HCT116 (cell line): ENCODE measurements around the gene TPH2. TPM values are rescaled to one million over a fixed set of nuclear protein-coding genes. Genes with fewer than 3 reads are reported as not detected.

ENCODE experiments used
- ATAC-seq: fragments of 200-7000 bp; cut with Tn5 transposase; 2 replicates; pipeline ENCODE4 v1.9.1; 2020; ENCODE audit warnings: mild to moderate bottlenecking, moderate library complexity
- BruUV-seq: library from RNA; stranded (reverse); fragments of 400-500 nt; replicated peaks from 2 replicates; lab custom pipeline; 2021; lab: Mats Ljungman, UMichigan
- CTCF ChIA-PET: fragments of 300-600 bp; sonication (Branson Sonifier 250); formaldehyde crosslinking; loops from one replicate; lab custom pipeline; 2021; ENCODE audit warnings: antibody characterized with exemption; lab: Charles Lee
- POLR2A ChIA-PET: fragments of 300-600, 350-600 bp; sonication (Branson Sonifier 250); formaldehyde crosslinking; loops from one replicate; lab custom pipeline; 2021; ENCODE audit warnings: antibody characterized with exemption; lab: Charles Lee
- RAD21 ChIA-PET, 2 experiments: fragments of 300-600 bp; sonication (Branson Sonifier 250); formaldehyde crosslinking; loops; one replicate each; lab custom pipeline; 2023; ENCODE audit warnings: low total read pairs in 2 of 2; ENCODE audit not compliant: uncharacterized antibody in 2 of 2, unreplicated experiment in 2 of 2, low non-redundant PET in 1 of 2; lab: Charles Lee
- DNase-seq: peaks from one replicate; pipeline ENCODE4 v3.0.0-alpha.2; 2010; ENCODE audit warnings: low read depth, low spot score
- H2AFZ ChIP-seq: fragments of 200-600 bp; shearing (Covaris generic), sonication (generic); 2 replicates; pipeline ENCODE4 v1.6.1; 2017; ENCODE audit warnings: low read depth, mixed run types, mixed read lengths, antibody characterized with exemption, low read length; ENCODE audit not compliant: poor library complexity, severe bottlenecking
- H3K27ac ChIP-seq: 2 replicates; pipeline ENCODE4 v1.5.1; 2012; ENCODE audit warnings: low read depth, low read length
- H3K27me3 ChIP-seq: fragments of 200-600 bp; sonication (generic); 2 replicates; pipeline ENCODE4 v1.6.1; 2016; ENCODE audit warnings: mixed run types, low read length, mixed read lengths; ENCODE audit not compliant: insufficient read depth
- H3K36me3 ChIP-seq, 2 experiments: fragments of 200-500 bp in 1 of 2; fragments of 200-600 bp in 1 of 2; sonication (Bioruptor generic) in 1 of 2; sonication (generic) in 1 of 2; 2 replicates each; pipeline versions ENCODE4 v1.5.1 to v1.6.1; 2014 to 2016; ENCODE audit warnings: low read length in 2 of 2, inconsistent platforms in 1 of 2, mixed read lengths in 1 of 2, mixed run types in 1 of 2; ENCODE audit not compliant: insufficient read depth in 2 of 2, control insufficient read depth in 1 of 2
- H3K4me1 ChIP-seq, 2 experiments: fragments of 200-600 bp in 1 of 2; sonication (generic) in 1 of 2; 2 replicates each; pipeline versions ENCODE4 v1.5.1 to v1.6.1; 2012 to 2017; ENCODE audit warnings: low read length in 2 of 2, inconsistent platforms in 1 of 2, mild to moderate bottlenecking in 1 of 2, mixed read lengths in 1 of 2, mixed run types in 1 of 2, moderate library complexity in 1 of 2; ENCODE audit not compliant: insufficient read depth in 2 of 2, control insufficient read depth in 1 of 2
- H3K4me2 ChIP-seq: fragments of 200-600 bp; sonication (generic); 2 replicates; pipeline ENCODE4 v1.6.1; 2017; ENCODE audit warnings: mixed run types, low read length, mixed read lengths
- H3K4me3 ChIP-seq, 2 experiments: fragments of 200-600 bp in 1 of 2; sonication (generic) in 1 of 2; replicated peaks in 1 of 2; 2 replicates each; pipeline ENCODE4 v1.5.1; 2011 to 2016; ENCODE audit warnings: low read length in 2 of 2, control low read depth in 1 of 2, low read depth in 1 of 2, mild to moderate bottlenecking in 1 of 2, mixed read lengths in 1 of 2, mixed run types in 1 of 2
- H3K79me2 ChIP-seq: fragments of 200-600 bp; sonication (generic); 2 replicates; pipeline ENCODE4 v1.6.1; 2017; ENCODE audit warnings: mild to moderate bottlenecking, mixed run types, low read length, moderate library complexity, mixed read lengths; ENCODE audit not compliant: insufficient read depth
- H3K9ac ChIP-seq: fragments of 200-600 bp; sonication (generic); 2 replicates; pipeline ENCODE4 v1.6.1; 2016; ENCODE audit warnings: low read length, mixed read lengths
- H3K9me2 ChIP-seq: fragments of 200-600 bp; sonication (generic), shearing (Covaris generic); 2 replicates; pipeline ENCODE4 v1.6.1; 2017; ENCODE audit warnings: mixed run types, mild to moderate bottlenecking, moderate library complexity; ENCODE audit not compliant: insufficient read depth
- H3K9me3 ChIP-seq, 2 experiments: fragments of 200-500 bp in 1 of 2; fragments of 200-600 bp in 1 of 2; sonication (Bioruptor generic) in 1 of 2; sonication (generic) in 1 of 2; 2 replicates each; pipeline ENCODE4 v1.6.1; 2014 to 2017; ENCODE audit warnings: low read length in 2 of 2, mixed read lengths in 2 of 2, inconsistent platforms in 1 of 2, low read depth in 1 of 2, mild to moderate bottlenecking in 1 of 2, mixed run types in 1 of 2, moderate library complexity in 1 of 2; ENCODE audit not compliant: control insufficient read depth in 1 of 2, insufficient read depth in 1 of 2
- H4K20me1 ChIP-seq: fragments of 200-600 bp; sonication (generic), shearing (Covaris generic); 2 replicates; pipeline ENCODE4 v1.6.1; 2017; ENCODE audit warnings: mixed run types, mild to moderate bottlenecking, moderate library complexity; ENCODE audit not compliant: insufficient read depth
- CBX3 ChIP-seq: IDR thresholded peaks from 2 replicates; pipeline ENCODE4 v1.6.1; 2012; ENCODE audit warnings: low read depth
- CEBPB ChIP-seq: IDR thresholded peaks from 2 replicates; pipeline ENCODE4 v1.6.1; 2012; ENCODE audit warnings: low read depth
- CTCF ChIP-seq, 3 experiments: fragments of 200-600 bp in 1 of 3; sonication (generic) in 1 of 3; IDR thresholded peaks in 2 of 3; conservative IDR thresholded peaks in 1 of 3; 2 replicates each; pipeline ENCODE4 v1.5.1; 2012 to 2017; ENCODE audit warnings: low read depth in 2 of 3, low read length in 2 of 3, antibody characterized with exemption in 1 of 3, borderline replicate concordance in 1 of 3, control low read depth in 1 of 3, mild to moderate bottlenecking in 1 of 3, mixed read lengths in 1 of 3, mixed run types in 1 of 3, moderate library complexity in 1 of 3; ENCODE audit not compliant: insufficient read depth in 1 of 3
- ELF1 ChIP-seq: IDR thresholded peaks from 2 replicates; pipeline ENCODE4 v1.6.1; 2012; ENCODE audit warnings: low read depth, borderline replicate concordance
- FOSL1 ChIP-seq: IDR thresholded peaks from 2 replicates; pipeline ENCODE4 v1.6.1; 2012; ENCODE audit warnings: low read depth
- JUND ChIP-seq: IDR thresholded peaks from 2 replicates; pipeline ENCODE4 v1.6.1; 2012
- MAX ChIP-seq: IDR thresholded peaks from 2 replicates; pipeline ENCODE4 v1.6.1; 2012
- SP1 ChIP-seq: IDR thresholded peaks from 2 replicates; pipeline ENCODE4 v1.6.1; 2012; ENCODE audit warnings: low read depth
- SRF ChIP-seq: IDR thresholded peaks from 2 replicates; pipeline ENCODE4 v1.6.1; 2012; ENCODE audit warnings: low read depth
- ZBTB33 ChIP-seq: IDR thresholded peaks from 2 replicates; pipeline ENCODE4 v1.6.1; 2011; ENCODE audit warnings: mild to moderate bottlenecking, low read length, moderate library complexity; ENCODE audit not compliant: insufficient replicate concordance; ENCODE audit errors: extremely low read depth
- ZFX ChIP-seq: fragments of 450-650 bp; IDR thresholded peaks from 2 replicates; pipeline ENCODE4 v1.6.1; 2017
- ZNF274 ChIP-seq: fragments of 200-500 bp; sonication (Bioruptor generic); IDR thresholded peaks from 2 replicates; pipeline ENCODE4 v1.6.1; 2014; ENCODE audit warnings: mild to moderate bottlenecking, low read depth, low read length, inconsistent platforms
- intact Hi-C: fragments of 100-400 bp; cut with micrococcal nuclease; formaldehyde crosslinking; loops from 2 replicates; pipeline ENCODE4 v1.10.0; 2022
- total RNA-seq: library from RNA; stranded (reverse); gene quantifications from one replicate; pipeline ENCODE4 v1.2.1, GENCODE V29; 2021; ENCODE audit not compliant: unreplicated experiment

TPH2 gene
- total RNA-seq, 1 experiment from 2014 or later, result not detected

- POLR2A ChIA-PET, result no interaction called here
- no peaks in the 10 kb centered on the region for H3K9me2 ChIP-seq
- no TSS peak for BruUV-seq
- H3K27me3 ChIP-seq, result peaks cover 12% of the 10 kb centered on the region; the same call in 1 of the 2 replicates
- H3K79me2 ChIP-seq, result no peaks in the 10 kb centered on the region
- RAD21 ChIA-PET, result no interaction called here
- intact Hi-C loops, result no loop called here
- no peak overlapping the region for H3K9ac ChIP-seq
- DNase-seq (no peak), ATAC-seq (no peak)
- no peak overlapping the region for H3K4me2 ChIP-seq
- no peak overlapping the region for H3K27ac ChIP-seq
- CTCF ChIA-PET, result no interaction called here
- no peak overlapping the region for H2AFZ ChIP-seq
- no peaks in the 10 kb centered on the region for H3K9me3 ChIP-seq
- no peaks in the 10 kb centered on the region for H3K4me1 ChIP-seq
- TF ChIP-seq SRF (no peak), ZNF274 (no peak), CTCF (IDR thresholded peaks at IDR 0.05 in 2 of 3, conservative IDR thresholded peaks at IDR 0.05 in 1 of 3; ENCODE audit: borderline replicate concordance in 1 of 3, insufficient read depth in 1 of 3, low read depth in 2 of 3, low read length in 2 of 3) (no peak), SP1 (no peak), CBX3 (no peak)
- H3K4me3 ChIP-seq, result no peak overlapping the region
- H4K20me1 ChIP-seq, result no peaks in the 10 kb centered on the region
- H3K36me3 ChIP-seq, result no peaks in the 10 kb centered on the region
These were observed 68.1 kb downstream of the TPH2 start for GRCh38 chr12:72006766-72007165.

GRCh38 chr12:72010356-72010755, 71.7 kb downstream of the TPH2 start:
- H3K4me3 ChIP-seq, result no peak overlapping the region
- no peaks in the 10 kb centered on the region for H3K36me3 ChIP-seq
- ATAC-seq (no peak), DNase-seq (no peak)
- CTCF ChIA-PET, result no interaction called here
- H3K4me1 ChIP-seq, result no peaks in the 10 kb centered on the region
- H2AFZ ChIP-seq, result no peak overlapping the region
- no TSS peak for BruUV-seq
- POLR2A ChIA-PET, result interaction anchor here (0.7 kb wide), 1 partner anchor 38 kb away, joined by 3 read pairs; no protein-coding TSS in a partner anchor
- no peaks in the 10 kb centered on the region for H3K9me2 ChIP-seq
- no peaks in the 10 kb centered on the region for H4K20me1 ChIP-seq
- TF ChIP-seq FOSL1 (no peak), CEBPB (no peak), JUND (no peak), MAX (no peak), ZBTB33 (no peak), ZFX (no peak), CTCF (IDR thresholded peaks at IDR 0.05 in 2 of 3, conservative IDR thresholded peaks at IDR 0.05 in 1 of 3; ENCODE audit: borderline replicate concordance in 1 of 3, insufficient read depth in 1 of 3, low read depth in 2 of 3, low read length in 2 of 3) (no peak), ELF1 (no peak)
- no peaks in the 10 kb centered on the region; the same call in 1 of the 2 replicates for H3K27me3 ChIP-seq
- H3K27ac ChIP-seq, result no peak overlapping the region
- no peak overlapping the region for H3K9ac ChIP-seq
- H3K79me2 ChIP-seq, result no peaks in the 10 kb centered on the region
- H3K9me3 ChIP-seq, result no peaks in the 10 kb centered on the region
- RAD21 ChIA-PET, result no interaction called here
- H3K4me2 ChIP-seq, result no peak overlapping the region
- intact Hi-C loops, result no loop called here
